Activated CD4-positive, CD25-positive, alpha-beta regulatory T cell treated with anti-CD3 and anti-CD28 coated beads, Interleukin-2, amount 50 U/mL, for 72 hours (primary cell): Measurements from ENCODE around the gene ISG15.
A peak's percentile ranks its signal among the peaks of the same experiment; 100 is the strongest.
"Not testable (repeated sequence)": the region's sequence is repeated elsewhere in the genome, so short reads cannot be mapped to it uniquely, and the experiment has no call there.

ENCODE experiments used
- DNase-seq: peaks from one replicate; pipeline ENCODE4 v3.0.0; 2021

ISG15 gene

DNA sequence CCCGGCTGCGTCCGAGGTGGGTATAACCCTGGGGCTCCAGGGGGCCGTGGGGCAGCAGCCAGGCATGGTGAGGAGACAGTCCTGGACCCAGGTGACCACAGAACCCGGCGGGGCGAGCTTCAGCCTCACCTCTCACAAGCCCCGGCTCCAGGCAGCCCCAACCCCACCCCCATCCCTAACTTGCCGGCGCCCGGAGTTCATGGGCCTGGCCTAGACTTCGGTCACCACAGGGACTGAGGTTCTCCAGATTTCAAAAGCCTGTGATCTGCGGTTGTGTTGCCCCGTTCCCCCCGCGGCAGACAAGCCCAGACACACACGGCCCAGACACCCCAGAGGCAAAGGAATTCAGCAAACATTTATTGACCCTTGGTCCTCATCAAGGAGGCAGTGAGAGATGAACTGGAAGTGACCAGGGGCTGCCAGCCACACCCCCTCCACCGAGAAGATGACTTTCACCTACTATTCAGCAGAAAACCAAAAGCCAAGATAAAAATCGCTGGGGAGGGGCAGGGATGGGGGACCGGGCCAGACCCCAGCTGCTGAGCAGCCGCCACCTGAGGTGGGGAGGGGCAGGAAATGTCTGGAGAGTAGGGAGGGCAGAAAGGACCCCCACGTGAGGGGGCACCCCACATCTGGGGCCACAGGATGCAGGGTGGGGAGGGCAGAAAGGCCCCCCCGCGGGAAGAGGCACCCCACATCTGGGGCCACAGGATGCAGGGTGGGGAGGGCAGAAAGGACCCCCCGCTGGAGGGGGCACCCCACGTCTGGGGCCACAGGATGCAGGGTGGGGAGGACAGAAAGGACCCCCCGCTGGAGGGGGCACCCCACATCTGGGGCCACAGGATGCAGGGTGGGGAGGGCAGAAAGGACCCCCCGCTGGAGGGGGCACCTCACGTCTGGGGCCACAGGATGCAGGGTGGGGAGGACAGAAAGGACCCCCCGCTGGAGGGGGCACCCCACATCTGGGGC lies 17.3 kb upstream of the ISG15 start:
- no peak for DNase-seq

DNA sequence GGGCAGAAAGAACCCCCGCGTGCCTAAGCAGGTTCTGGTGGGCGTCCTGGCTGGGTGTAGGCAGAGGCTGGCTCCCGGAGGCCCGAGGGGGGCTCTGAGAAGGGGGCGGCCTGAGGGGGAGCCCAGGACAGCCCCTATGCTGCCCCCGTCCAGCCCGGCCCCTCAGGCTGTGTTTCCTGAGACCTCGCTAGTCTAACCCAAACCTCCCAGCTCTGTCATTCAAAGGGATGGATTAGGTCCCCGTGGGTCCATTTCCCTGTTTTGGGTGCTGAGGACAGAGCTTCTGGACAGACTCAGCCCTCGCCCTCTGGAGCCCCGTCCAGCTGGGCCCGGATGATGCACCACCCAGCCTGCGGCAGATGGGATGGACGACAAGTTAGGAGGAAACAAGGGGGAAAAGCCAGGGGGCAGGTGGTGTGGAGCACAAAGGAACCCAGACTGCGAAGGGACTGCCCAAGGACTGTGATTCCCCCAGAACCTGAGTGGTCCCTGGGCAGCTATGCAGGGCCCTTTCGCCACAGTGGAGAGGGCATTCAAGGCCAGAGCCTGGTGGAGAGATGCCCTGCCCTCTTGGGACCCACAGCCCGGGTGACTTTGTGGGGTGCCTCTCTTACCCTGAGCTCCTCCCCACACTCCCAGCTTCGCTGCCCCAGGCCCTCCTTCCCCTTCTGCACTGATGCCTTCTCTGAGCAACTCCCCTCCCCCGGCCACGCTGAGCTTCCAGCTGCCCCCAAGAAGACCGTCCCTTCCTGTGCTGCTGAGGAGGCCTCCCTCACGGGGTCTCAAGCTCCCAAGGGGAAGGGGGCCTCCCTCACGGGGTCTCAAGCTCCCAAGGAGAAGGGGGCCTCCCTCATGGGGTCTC lies 16.2 kb upstream of the ISG15 start:
- DNase-seq: no peak

GRCh38 chr1:997713-997992 lies 15.6 kb upstream of the ISG15 start:
- DNase-seq: no peak

GRCh38 chr1:997993-998744 lies 15.1 kb upstream of the ISG15 start:
- no peak for DNase-seq

DNA sequence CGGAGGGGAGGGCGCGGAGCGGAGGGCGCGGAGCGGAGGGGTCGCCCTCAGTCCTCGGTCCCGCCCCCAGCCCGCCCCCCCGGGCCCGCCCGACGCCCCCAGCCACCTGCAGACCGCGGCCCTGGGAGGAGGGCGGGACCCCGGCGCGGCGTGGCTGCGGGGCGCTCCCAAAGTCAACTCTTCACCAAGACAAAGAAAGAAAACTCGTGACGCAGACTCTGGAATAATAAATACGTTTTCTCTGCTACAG lies 14.6 kb upstream of the ISG15 start:
- DNase-seq: no peak

GRCh38 chr1:998995-999724 lies 14.1 kb upstream of the ISG15 start:
- peak; percentile 44 for DNase-seq

DNA sequence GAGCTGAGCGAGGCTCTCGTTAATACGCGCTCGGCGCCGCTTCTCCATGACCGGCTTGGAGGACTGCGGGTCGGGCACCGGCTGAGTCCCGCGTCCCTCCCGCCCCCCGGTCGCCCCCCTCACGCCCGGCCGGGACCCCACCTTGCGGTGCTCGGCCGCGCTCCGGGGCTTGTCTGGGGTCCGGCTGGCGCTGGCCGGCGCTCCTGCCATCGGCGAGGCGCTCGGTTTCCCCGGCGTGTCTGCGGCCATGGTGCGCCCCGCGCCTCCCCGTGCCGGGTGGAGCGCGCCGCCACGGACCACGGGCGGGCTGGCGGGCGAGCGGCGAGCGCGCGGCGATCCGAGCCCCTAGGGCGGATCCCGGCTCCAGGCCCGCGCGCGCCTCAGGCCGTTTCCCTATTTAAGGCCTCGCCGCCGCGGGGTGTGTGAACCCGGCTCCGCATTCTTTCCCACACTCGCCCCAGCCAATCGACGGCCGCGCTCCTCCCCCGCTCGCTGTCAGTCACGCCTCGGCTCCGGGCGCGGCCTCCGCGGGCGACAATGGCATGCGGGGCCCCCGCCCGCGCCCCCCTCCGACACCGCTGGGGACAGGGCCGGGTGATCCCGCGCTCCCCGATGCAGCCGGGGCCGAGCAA lies 13.5 kb upstream of the ISG15 start, which contains the start of gene HES4:
HES4 (minus strand) TSS at position 373 of the 632 bp plus-strand sequence; CDS start at position 249, 124 bp downstream.
- DNase-seq: peak; percentile 60

- peak; percentile 67 for DNase-seq
These were observed 12.8 kb upstream of the ISG15 start for GRCh38 chr1:1000357-1001056.

DNA sequence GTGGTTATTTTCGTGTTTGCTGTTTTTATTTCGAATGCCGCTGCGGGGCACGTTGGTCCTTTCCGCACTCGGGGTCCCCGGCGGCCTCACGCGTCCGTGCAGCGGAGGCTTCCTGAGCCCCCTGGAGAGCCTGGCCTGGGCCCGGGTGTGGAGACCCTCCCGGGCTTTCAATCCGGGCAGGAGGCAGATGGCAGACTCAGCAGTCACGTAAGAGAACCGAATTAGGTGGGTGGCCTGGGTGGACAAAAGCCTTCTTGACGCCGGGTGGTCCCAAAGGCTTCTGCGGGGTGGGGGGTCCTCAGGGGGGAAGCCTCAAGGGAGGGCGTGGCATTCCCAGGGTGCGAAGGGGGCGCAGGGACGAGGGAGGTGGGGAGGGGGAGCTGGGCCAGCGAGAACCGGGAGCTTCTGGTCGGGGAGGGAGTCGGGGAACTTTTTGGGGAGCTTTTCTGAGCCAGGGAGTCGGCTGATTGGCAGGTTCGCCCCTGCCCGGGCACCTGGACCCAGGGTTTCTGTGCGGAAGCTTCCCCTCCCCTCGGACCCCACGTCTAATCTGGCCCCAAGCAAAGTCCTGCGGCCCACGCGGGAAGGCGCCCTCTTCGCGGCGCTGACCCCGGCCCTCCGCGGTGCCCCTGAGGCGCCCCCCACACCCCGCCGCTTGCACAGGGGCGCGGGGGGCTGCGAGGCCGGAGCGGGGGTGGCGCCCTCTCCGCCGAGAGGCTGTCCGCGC lies 12.1 kb upstream of the ISG15 start:
- no peak for DNase-seq

- DNase-seq: no peak
These were observed 9.5 kb upstream of the ISG15 start for GRCh38 chr1:1003618-1004419.

- no peak for DNase-seq
These were observed 8.9 kb upstream of the ISG15 start for GRCh38 chr1:1004420-1004779.

DNA sequence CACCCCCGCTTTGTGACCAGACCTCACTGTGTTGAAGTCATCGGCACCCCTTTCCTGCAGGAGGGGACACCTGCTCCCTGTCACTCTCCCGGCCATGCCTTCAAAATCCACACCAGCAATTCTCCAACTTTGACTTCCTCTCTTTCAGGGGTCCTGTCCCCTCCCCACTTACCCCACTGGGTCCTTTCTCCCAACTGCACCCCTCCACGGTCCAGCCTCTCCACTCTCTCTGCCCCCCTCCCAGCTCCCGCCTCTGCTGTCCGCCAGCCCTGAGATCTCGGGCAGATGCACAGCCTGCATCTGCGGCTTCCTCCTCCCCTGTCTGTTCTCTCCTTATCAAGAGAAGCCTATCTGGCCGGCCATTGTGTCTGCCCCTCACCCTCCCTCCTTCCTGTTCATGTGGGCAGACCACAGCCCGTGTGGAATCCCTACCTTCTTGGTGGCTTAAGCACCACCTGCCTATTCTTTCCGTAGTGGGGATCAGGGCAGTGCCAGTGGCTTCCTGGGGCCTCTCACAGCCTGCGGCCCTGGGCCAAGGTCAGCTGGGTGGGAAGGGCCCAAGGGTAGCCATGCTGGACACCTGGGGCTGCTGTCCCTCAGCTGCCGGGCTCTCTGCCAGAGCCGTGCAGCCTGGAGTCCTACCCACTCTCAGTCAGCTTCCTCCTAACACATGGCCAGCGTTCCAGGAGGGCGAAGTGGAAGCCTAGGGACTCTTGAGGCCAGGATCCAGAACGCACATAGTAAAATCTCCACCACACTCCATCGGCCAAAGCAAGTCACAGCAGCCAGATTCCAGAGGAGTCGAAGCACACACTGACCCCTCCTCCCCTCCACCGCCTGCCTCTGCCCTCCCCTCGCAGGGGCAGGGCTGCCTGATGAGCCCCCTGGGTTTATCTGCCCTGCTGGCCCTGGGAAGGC lies 8.3 kb upstream of the ISG15 start:
- no peak for DNase-seq

DNA sequence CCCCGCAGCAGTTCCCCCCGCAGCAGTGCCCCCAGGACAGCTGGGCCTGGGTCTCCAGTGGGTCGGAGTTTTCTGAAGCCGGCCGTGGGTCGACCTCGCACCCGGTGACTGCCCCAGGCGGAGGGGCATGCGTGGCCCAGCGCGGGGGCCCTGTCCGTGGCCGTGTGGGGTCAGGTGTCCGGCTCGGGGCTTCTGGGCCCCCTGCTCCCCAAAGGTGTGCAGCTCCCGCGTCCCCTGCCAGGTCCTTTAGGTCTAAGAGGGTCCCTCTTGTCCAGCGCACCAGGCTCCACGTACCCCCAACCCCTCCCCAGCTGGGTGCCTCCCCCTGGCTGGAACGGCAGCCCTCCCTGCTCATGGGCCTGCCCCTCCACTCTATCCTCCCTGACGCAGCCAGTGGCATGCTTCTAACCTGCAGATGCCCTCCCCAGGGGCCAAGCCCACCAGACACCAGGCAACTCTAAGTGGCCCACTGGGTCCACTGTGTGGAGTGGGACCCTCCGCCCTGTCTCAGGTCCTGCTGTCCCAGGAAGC lies 7.5 kb upstream of the ISG15 start:
- DNase-seq: no peak

- no peak for DNase-seq
These were observed 6.8 kb upstream of the ISG15 start for GRCh38 chr1:1006305-1007159.

DNA sequence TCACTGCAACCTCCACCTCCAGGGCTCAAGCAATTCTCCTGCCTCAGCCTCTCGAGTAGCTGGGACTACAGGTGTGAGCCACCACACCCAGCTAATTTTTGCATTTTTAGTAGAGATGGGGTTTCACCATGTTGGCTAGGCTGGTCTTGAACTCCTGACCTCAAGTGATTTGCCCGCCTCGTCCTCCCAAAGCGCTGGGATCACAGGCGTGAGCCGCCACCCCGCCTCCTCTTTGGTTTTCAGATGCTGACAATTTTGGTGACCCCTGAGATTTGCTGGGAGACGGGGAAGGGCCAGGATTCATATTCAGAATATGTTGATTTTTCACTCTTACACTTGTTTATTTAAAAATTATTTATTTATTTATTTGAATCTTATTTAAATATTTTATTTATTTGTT lies 3.2 kb upstream of the ISG15 start:
- not testable (repeated sequence) for DNase-seq

- no peak for DNase-seq
These were observed 1.8 kb upstream of the ISG15 start for GRCh38 chr1:1011396-1011949.

DNA sequence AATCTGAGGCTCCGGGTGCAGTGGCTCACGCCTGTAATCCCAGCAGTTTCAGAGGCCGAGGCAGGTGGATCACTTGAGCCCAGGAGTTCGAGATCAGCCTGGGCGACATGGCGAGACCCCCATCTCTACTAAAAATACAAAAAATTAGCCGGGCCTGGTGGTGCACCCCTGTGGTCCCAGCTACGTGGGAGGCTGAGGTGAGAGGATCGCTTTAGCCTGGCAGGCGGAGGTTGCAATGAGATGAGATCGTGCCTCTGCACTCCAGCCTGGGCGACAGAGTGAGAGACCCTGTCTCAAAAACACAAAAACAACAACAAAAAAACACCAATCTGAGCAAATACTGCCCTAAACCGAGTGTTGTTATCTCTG lies 577 bp upstream of the ISG15 start:
- not testable (repeated sequence) for DNase-seq
